MCF 10A (cell line): ENCODE data around the gene ARHGAP45. TPM values are rescaled to one million over a fixed set of nuclear protein-coding genes. Genes with fewer than 3 reads are reported as not detected.

Experiments used
- BruUV-seq: library from RNA; stranded (reverse); fragments of 400-500 nt; replicated peaks from 2 replicates; lab custom pipeline; 2021; lab: Mats Ljungman, UMichigan
- CTCF ChIA-PET: fragments of 300-600 bp; sonication (Branson Sonifier 250); formaldehyde crosslinking; extraction: SDS; loops from one replicate; lab custom pipeline; 2021; ENCODE audit warnings: antibody characterized with exemption, inconsistent platforms; lab: Yijun Ruan, JAX
- POLR2A ChIA-PET: fragments of 300-600, 350-650 bp; sonication (Branson Sonifier 250); formaldehyde crosslinking; extraction: SDS; loops from one replicate; lab custom pipeline; 2020; ENCODE audit warnings: antibody characterized with exemption, inconsistent platforms; lab: Yijun Ruan, JAX
- DNase-seq: peaks from one replicate; pipeline ENCODE4 v3.0.0-alpha.2; 2018; ENCODE audit not compliant: unreplicated experiment
- H3K27ac Mint-ChIP-seq: one replicate; pipeline ENCODE4 v1.8.0; 2022; ENCODE audit warnings: mild to moderate bottlenecking, low read depth, mixed read lengths; ENCODE audit not compliant: unreplicated experiment
- H3K27me3 Mint-ChIP-seq: one replicate; pipeline ENCODE4 v1.8.0; 2022; ENCODE audit warnings: mixed read lengths; ENCODE audit not compliant: insufficient read depth, unreplicated experiment
- H3K36me3 Mint-ChIP-seq: one replicate; pipeline ENCODE4 v1.8.0; 2022; ENCODE audit warnings: mild to moderate bottlenecking, moderate library complexity, mixed read lengths; ENCODE audit not compliant: insufficient read depth, unreplicated experiment
- H3K4me1 Mint-ChIP-seq: one replicate; pipeline ENCODE4 v1.8.0; 2022; ENCODE audit warnings: mixed read lengths; ENCODE audit not compliant: insufficient read depth, unreplicated experiment
- H3K4me3 Mint-ChIP-seq: one replicate; pipeline ENCODE4 v1.8.0; 2022; ENCODE audit warnings: mild to moderate bottlenecking, moderate library complexity, mixed read lengths; ENCODE audit not compliant: unreplicated experiment
- H3K9me3 Mint-ChIP-seq: one replicate; pipeline ENCODE4 v1.8.0; 2022; ENCODE audit warnings: mixed read lengths; ENCODE audit not compliant: unreplicated experiment
- CTCF ChIP-seq: fragments of 200-600 bp; IDR thresholded peaks from one replicate; pipeline ENCODE4 v1.8.0; 2022; ENCODE audit warnings: antibody characterized with exemption, mild to moderate bottlenecking; ENCODE audit not compliant: unreplicated experiment
- intact Hi-C: fragments of 100-400 bp; cut with micrococcal nuclease; formaldehyde crosslinking; loops from 2 replicates; pipeline ENCODE4 v1.14.1; 2022
- total RNA-seq: library from RNA; stranded (reverse); gene quantifications from 2 replicates; pipeline ENCODE4 v1.2.3, GENCODE V29; 2022

The ARHGAP45 gene
- total RNA-seq, 1 experiment from 2014 or later, result 15.3 TPM

GRCh38 chr19:1111641-1112267, 44.8 kb downstream of the ARHGAP45 start:
- no TSS peak for BruUV-seq
- no peak for TF ChIP-seq CTCF
- intact Hi-C loops, result loop anchor here (5.0 kb wide), 1 partner anchor 81 kb away; no protein-coding TSS in a partner anchor
- no peaks in the 10 kb centered on the region for H3K27me3 Mint-ChIP-seq
- DNase-seq, result no peak
- H3K4me1 Mint-ChIP-seq, result no peaks in the 10 kb centered on the region
- no peaks in the 10 kb centered on the region for H3K9me3 Mint-ChIP-seq
- peaks cover 86% of the 10 kb centered on the region for H3K36me3 Mint-ChIP-seq
- ChIA-PET CTCF (interaction anchor here (0.6 to 1.6 kb wide), 4 partner anchors 12 to 132 kb away, joined by 3 to 9 read pairs (median 4); no protein-coding TSS in a partner anchor), POLR2A (interaction anchor here (0.7 to 1.5 kb wide), 2 partner anchors 9 to 58 kb away, joined by 4 to 5 read pairs; no protein-coding TSS in a partner anchor)
- no peak overlapping the region for H3K27ac Mint-ChIP-seq
- H3K4me3 Mint-ChIP-seq, result no peak overlapping the region

- Mint-ChIP-seq H3K4me1 (no peaks in the 10 kb centered on the region), H3K27me3 (no peaks in the 10 kb centered on the region), H3K36me3 (peaks cover 85% of the 10 kb centered on the region), H3K9me3 (no peaks in the 10 kb centered on the region), H3K4me3 (no peak overlapping the region), H3K27ac (no peak overlapping the region)
- CTCF ChIA-PET, result interaction anchor here (0.6 to 1.6 kb wide), 6 partner anchors 11 to 132 kb away, joined by 3 to 9 read pairs (median 4); no protein-coding TSS in a partner anchor
- no TSS peak for BruUV-seq
- TF ChIP-seq CTCF, result no peak
- POLR2A ChIA-PET, result interaction anchor here (0.7 to 1.4 kb wide), 2 partner anchors 15 to 43 kb away, joined by 4 to 6 read pairs; no protein-coding TSS in a partner anchor
- no peak for DNase-seq
- intact Hi-C loops, result loop anchor here (5.0 kb wide), 1 partner anchor 80 kb away; no protein-coding TSS in a partner anchor
Observed at GRCh38 chr19:1112268-1113029, 45.5 kb downstream of the ARHGAP45 start.

- no peaks in the 10 kb centered on the region for H3K9me3 Mint-ChIP-seq
- CTCF ChIA-PET, result interaction anchor here (0.6 to 1.6 kb wide), 11 partner anchors 10 to 128 kb away, joined by 3 to 9 read pairs (median 3); partner anchors contain the start of gene ATP5F1D
- POLR2A ChIA-PET, result interaction anchor here (0.6 to 1.4 kb wide), 5 partner anchors 9 to 48 kb away, joined by 3 to 6 read pairs (median 4); partner anchors contain the start of gene GPX4
- H3K27me3 Mint-ChIP-seq, result no peaks in the 10 kb centered on the region
- BruUV-seq, result no TSS peak
- H3K4me3 Mint-ChIP-seq, result no peak overlapping the region
- peaks cover 87% of the 10 kb centered on the region for H3K36me3 Mint-ChIP-seq
- DNase-seq, result peak; percentile 89
- intact Hi-C loops, result loop anchor here (5.0 kb wide), 1 partner anchor 79 kb away; no protein-coding TSS in a partner anchor
- H3K27ac Mint-ChIP-seq, result no peak overlapping the region
- peak; percentile 65 for TF ChIP-seq CTCF
- no peaks in the 10 kb centered on the region for H3K4me1 Mint-ChIP-seq
Observed at GRCh38 chr19:1113030-1113985, 46.3 kb downstream of the ARHGAP45 start.
